ENCODE data around the gene SNTG2.
"Not testable (repeated sequence)": the region's sequence is repeated elsewhere in the genome, so short reads cannot be mapped to it uniquely, and the experiment has no call there.

Gene SNTG2

GRCh38 chr2:1374287-1374686, 423.6 kb downstream of the SNTG2 start:
- no peak overlapping the region for H3K4me3 ChIP-seq (ENCODE audit: control insufficient read depth, low read depth, low read length)
- no peak for DNase-seq (ENCODE audit: low read depth)
- no peak for TF ChIP-seq CTCF (IDR thresholded peaks at IDR 0.05; ENCODE audit: control insufficient read depth, insufficient read depth, low read depth, low read length, missing control alignments)

- DNase-seq (ENCODE audit: low read depth) = no peak
- no peak for TF ChIP-seq CTCF (IDR thresholded peaks at IDR 0.05; ENCODE audit: control insufficient read depth, insufficient read depth, low read depth, low read length, missing control alignments)
- H3K4me3 ChIP-seq (ENCODE audit: control insufficient read depth, low read depth, low read length) = no peak overlapping the region
Measured at GRCh38 chr2:1375794-1376193, 425.1 kb downstream of the SNTG2 start.

- no peak for TF ChIP-seq CTCF (IDR thresholded peaks at IDR 0.05; ENCODE audit: control insufficient read depth, insufficient read depth, low read depth, low read length, missing control alignments)
- no peak for DNase-seq (ENCODE audit: low read depth)
- no peak overlapping the region for H3K4me3 ChIP-seq (ENCODE audit: control insufficient read depth, low read depth, low read length)
Measured at GRCh38 chr2:1377473-1377872, 426.8 kb downstream of the SNTG2 start.

- no peak for TF ChIP-seq CTCF (IDR thresholded peaks at IDR 0.05; ENCODE audit: control insufficient read depth, insufficient read depth, low read depth, low read length, missing control alignments)
- no peak for DNase-seq (ENCODE audit: low read depth)
- no peak overlapping the region for H3K4me3 ChIP-seq (ENCODE audit: control insufficient read depth, low read depth, low read length)
Measured at GRCh38 chr2:1378456-1379150, 428.0 kb downstream of the SNTG2 start.

GRCh38 chr2:1381644-1382043, 431.0 kb downstream of the SNTG2 start:
- no peak for DNase-seq (ENCODE audit: low read depth)
- no peak overlapping the region for H3K4me3 ChIP-seq (ENCODE audit: control insufficient read depth, low read depth, low read length)
- TF ChIP-seq CTCF (IDR thresholded peaks at IDR 0.05; ENCODE audit: control insufficient read depth, insufficient read depth, low read depth, low read length, missing control alignments) = no peak

- not testable (repeated sequence) for H3K4me3 ChIP-seq (ENCODE audit: control insufficient read depth, low read depth, low read length); DNase-seq (ENCODE audit: low read depth)
Measured at GRCh38 chr2:1387954-1388725, 437.5 kb downstream of the SNTG2 start.

GRCh38 chr2:1390118-1390517, 439.5 kb downstream of the SNTG2 start:
- not testable (repeated sequence) for H3K4me3 ChIP-seq (ENCODE audit: control insufficient read depth, low read depth, low read length); DNase-seq (ENCODE audit: low read depth)

Data from AG09309 (cell line).